Colonic mucosa (tissue), 4 donors: Measurements from ENCODE around the gene SGK1. TPM values are rescaled to one million over a fixed set of nuclear protein-coding genes. Genes with fewer than 3 reads are reported as not detected.
A peak's percentile ranks its signal among the peaks of the same experiment; 100 is the strongest.

ENCODE experiments used
- DNase-seq: peaks from one replicate; pipeline ENCODE4 v3.0.0-alpha.2; 2020
- H3K27ac ChIP-seq: fragments of 200-600 bp; one replicate; pipeline ENCODE4 v1.8.0; 2021
- H3K27me3 ChIP-seq: fragments of 200-600 bp; one replicate; pipeline ENCODE4 v1.8.0; 2021
- H3K36me3 ChIP-seq: fragments of 200-600 bp; one replicate; pipeline ENCODE4 v1.8.0; 2021
- H3K4me1 ChIP-seq: fragments of 200-600 bp; one replicate; pipeline ENCODE4 v1.8.0; 2021; ENCODE audit warnings: mild to moderate bottlenecking
- H3K4me3 ChIP-seq: fragments of 200-600 bp; one replicate; pipeline ENCODE4 v1.8.0; 2021
- H3K9ac ChIP-seq, 2 donors: one replicate each; pipeline ENCODE4 v1.7.0; 2013; ENCODE audit warnings: control low read depth in 2 of 2, low read depth in 2 of 2, low read length in 2 of 2
- H3K9me3 ChIP-seq: fragments of 200-600 bp; one replicate; pipeline ENCODE4 v1.8.0; 2021
- CTCF ChIP-seq: fragments of 200-600 bp; IDR thresholded peaks from one replicate; pipeline ENCODE4 v1.8.0; 2022; ENCODE audit warnings: antibody characterized with exemption, mild to moderate bottlenecking
- intact Hi-C: fragments of 100-400 bp; cut with DNase I; formaldehyde crosslinking; loops from one replicate; pipeline ENCODE4 v1.14.1; 2022
- total RNA-seq, 2 donors: library from RNA; stranded (reverse); fragmentation: NEBNext Ultra II Directional in 1 of 2; extraction: Animal tissue kit (Norgen Biotek cat#: 25700) in 1 of 2; gene quantifications; one replicate each; pipeline ENCODE4 v1.2.1, GENCODE V29; 2021
- donor health status: healthy.
- donor health status: DM: no; HTN: no; CAD: no.
- donor health status: DM: no; HTN: no; CAD: no.

The SGK1 gene
- total RNA-seq, 2 donors from 2014 or later, result 12.0 to 41.5 TPM

GRCh38 chr6:134131530-134132139 lies 186.3 kb downstream of the SGK1 start:
- intact Hi-C loops, result no loop called here
- DNase-seq, result no peak
- Histone ChIP-seq H3K27me3 (no peaks in the 10 kb centered on the region), H3K9me3 (no peaks in the 10 kb centered on the region), H3K4me3 (no peak overlapping the region), H3K9ac (no peak overlapping the region), H3K27ac (no peak overlapping the region), H3K4me1 (no peaks in the 10 kb centered on the region), H3K36me3 (no peaks in the 10 kb centered on the region)
- no peak for TF ChIP-seq CTCF

GRCh38 chr6:134128146-134128545 lies 189.8 kb downstream of the SGK1 start:
- H3K36me3 ChIP-seq, result no peaks in the 10 kb centered on the region
- no peak for DNase-seq
- no peak overlapping the region for H3K4me3 ChIP-seq
- no peaks in the 10 kb centered on the region for H3K9me3 ChIP-seq
- H3K4me1 ChIP-seq, result no peaks in the 10 kb centered on the region
- no peak overlapping the region for H3K27ac ChIP-seq
- H3K27me3 ChIP-seq, result no peaks in the 10 kb centered on the region
- intact Hi-C loops, result no loop called here
- H3K9ac ChIP-seq, result no peak overlapping the region
- no peak for TF ChIP-seq CTCF

- Histone ChIP-seq H3K27ac (no peak overlapping the region), H3K9me3 (no peaks in the 10 kb centered on the region), H3K9ac (no peak overlapping the region), H3K4me1 (no peaks in the 10 kb centered on the region), H3K36me3 (no peaks in the 10 kb centered on the region), H3K4me3 (no peak overlapping the region), H3K27me3 (no peaks in the 10 kb centered on the region)
- DNase-seq, result no peak
- intact Hi-C loops, result no loop called here
- peak; percentile 72 for TF ChIP-seq CTCF
Measured at GRCh38 chr6:134123666-134124208, 194.2 kb downstream of the SGK1 start.

GRCh38 chr6:134122775-134123174 lies 195.1 kb downstream of the SGK1 start:
- Histone ChIP-seq H3K4me3 (no peak overlapping the region), H3K9ac (no peak overlapping the region), H3K4me1 (no peaks in the 10 kb centered on the region), H3K36me3 (no peaks in the 10 kb centered on the region), H3K27ac (no peak overlapping the region), H3K9me3 (no peaks in the 10 kb centered on the region), H3K27me3 (no peaks in the 10 kb centered on the region)
- DNase-seq, result no peak
- intact Hi-C loops, result no loop called here
- no peak for TF ChIP-seq CTCF

- DNase-seq, result no peak
Measured at GRCh38 chr6:134119486-134119885, 198.4 kb downstream of the SGK1 start.

More at GRCh38 chr6:134119486-134119885, 198.4 kb downstream of the SGK1 start:
- intact Hi-C loops, result no loop called here
- Histone ChIP-seq H3K9ac (no peak overlapping the region), H3K4me3 (no peak overlapping the region), H3K4me1 (no peaks in the 10 kb centered on the region), H3K36me3 (no peaks in the 10 kb centered on the region), H3K9me3 (no peaks in the 10 kb centered on the region), H3K27me3 (no peaks in the 10 kb centered on the region), H3K27ac (no peak overlapping the region)
- TF ChIP-seq CTCF, result no peak
